HEK293 (cell line): ENCODE data around the gene TMEM184B.

Source experiments
- ELK4 ChIP-seq: IDR thresholded peaks from 2 replicates; pipeline ENCODE4 v1.6.1; 2011; ENCODE audit warnings: mild to moderate bottlenecking, low read depth, low read length, borderline replicate concordance
- TF ChIP-seq, protein P1 (sequence below): fragments of 450-650 bp; formaldehyde crosslinking; optimal IDR thresholded peaks from 2 replicates; pipeline ENCODE3; 2016; ENCODE audit warnings: missing biosample characterization, mild to moderate bottlenecking, missing genetic modification characterization

DNA sequence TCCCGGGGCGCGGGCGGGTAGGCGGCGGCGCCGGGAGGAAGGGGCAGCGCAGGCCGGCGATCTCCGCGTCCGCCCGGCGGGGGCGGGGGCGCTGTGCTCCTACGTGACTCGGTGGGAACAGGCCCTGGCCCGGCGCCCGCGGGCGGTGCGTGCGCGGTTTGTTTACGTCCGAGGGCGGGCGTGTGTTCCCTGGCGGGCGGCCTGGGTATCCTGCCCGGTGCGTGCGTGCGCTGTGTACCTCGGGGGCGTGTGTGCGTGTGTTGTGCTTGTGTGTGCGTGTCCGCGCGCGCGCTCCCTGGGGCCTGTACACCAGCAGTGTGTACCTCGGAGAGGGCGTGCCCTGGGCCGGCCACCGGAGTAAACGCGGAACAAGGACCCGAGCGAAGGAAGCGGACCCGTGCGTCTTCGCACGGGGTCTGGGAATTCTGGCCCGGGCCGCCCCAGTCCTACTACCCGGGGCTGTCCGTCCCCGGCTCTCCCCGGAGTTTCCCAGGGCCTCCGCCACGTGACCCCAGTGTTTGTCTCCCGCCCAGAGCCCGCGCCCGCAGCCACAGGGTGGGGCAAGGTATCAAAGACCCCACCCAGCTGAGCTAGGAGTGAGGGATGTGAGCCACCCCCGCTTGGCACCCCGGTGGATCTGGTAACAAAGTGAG lies 70.2 kb downstream of the TMEM184B start:
- TF ChIP-seq, protein P1, sequence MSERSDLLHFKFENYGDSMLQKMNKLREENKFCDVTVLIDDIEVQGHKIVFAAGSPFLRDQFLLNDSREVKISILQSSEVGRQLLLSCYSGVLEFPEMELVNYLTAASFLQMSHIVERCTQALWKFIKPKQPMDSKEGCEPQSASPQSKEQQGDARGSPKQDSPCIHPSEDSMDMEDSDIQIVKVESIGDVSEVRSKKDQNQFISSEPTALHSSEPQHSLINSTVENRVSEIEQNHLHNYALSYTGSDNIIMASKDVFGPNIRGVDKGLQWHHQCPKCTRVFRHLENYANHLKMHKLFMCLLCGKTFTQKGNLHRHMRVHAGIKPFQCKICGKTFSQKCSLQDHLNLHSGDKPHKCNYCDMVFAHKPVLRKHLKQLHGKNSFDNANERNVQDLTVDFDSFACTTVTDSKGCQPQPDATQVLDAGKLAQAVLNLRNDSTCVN = peak; percentile 99
- no peak for TF ChIP-seq ELK4
